Stimulated activated CD8-positive, alpha-beta memory T cell treated with anti-CD3 and anti-CD28 coated beads, Interleukin-4, amount 100 ng/mL, for 24 hours (primary cell): Measurements from ENCODE around the gene OR2AG2.

Experiments
- DNase-seq: peaks from one replicate; pipeline ENCODE4 v3.0.0-alpha.2; 2020; ENCODE audit warnings: low read depth

The OR2AG2 gene

DNA sequence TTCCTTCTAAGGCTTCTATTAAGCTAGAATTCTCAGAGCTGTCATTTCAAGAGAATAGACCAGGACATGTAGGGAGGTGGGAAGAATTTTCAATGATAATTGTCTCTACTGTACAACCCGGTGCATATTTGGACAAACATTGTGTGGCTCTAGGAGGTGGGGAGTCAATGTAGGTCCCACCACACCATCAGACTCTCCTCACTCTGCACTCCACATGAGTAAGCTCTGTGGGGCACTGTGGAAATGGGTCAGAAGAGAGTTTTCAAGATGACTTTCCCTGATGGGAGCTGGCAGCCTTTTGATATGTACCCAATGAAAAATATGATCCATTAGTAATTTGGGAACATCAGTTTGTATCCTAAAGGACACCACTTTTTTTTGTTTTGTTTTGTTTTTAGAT is 33.2 kb downstream of the OR2AG2 start:
- no peak for DNase-seq

DNA sequence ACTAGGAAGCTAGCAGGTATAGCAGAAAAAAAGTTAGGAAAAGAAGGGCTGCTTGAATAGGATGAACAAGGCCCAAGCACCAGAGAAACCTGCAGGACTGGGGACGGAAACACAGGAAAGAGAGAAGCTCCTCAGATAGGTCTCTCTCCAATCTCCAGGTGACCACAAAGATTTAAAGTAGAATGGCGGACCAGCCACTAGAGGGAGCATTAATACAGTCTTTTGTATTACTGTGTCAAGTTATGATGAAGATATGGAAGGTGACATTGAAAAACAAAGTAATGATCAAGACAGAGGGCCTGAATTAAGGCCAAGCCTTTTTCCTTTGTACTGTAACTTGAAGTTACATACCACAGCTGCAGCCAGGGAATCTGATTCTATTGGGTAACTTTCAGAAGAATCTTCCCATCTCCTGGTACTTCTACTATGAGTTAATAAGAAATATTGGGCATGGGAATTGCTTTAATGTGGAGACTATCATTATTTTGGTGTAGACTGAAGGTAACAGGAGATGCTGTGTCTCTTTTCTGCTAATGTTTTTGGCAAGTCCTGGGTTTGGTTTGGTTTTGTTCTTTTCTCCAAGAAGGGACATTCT is 33.8 kb downstream of the OR2AG2 start:
- DNase-seq, result no peak

DNA sequence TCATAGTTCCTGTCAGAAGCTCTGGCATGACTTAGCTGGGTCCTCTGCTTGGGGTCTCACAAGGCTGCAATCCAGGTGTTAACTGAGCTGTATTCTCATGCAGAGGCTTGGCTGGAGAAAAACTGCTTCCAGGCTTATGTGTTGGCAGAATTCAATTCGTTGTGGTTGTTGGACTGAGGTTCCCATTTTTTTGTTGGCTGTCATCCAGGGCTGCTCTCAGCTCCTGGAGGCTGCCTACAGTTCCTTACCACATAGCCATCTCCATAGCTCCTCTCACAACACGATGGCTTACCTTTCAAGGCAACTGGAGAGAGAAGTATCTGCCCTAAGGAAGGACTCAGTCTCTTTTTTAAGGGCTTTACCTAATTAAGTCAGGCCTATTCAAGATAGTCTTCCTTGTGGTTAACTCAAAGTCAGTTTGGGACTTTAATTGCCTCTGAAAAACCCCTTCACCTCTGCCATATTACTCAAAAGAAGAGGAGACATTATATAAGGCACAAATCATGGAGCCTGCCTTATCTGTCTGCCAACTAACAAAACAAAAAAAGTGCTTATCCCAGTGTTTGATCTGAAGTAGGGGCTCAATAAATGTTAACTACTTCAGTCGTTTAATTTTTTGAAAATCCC is 35.2 kb downstream of the OR2AG2 start:
- DNase-seq, result no peak

DNA sequence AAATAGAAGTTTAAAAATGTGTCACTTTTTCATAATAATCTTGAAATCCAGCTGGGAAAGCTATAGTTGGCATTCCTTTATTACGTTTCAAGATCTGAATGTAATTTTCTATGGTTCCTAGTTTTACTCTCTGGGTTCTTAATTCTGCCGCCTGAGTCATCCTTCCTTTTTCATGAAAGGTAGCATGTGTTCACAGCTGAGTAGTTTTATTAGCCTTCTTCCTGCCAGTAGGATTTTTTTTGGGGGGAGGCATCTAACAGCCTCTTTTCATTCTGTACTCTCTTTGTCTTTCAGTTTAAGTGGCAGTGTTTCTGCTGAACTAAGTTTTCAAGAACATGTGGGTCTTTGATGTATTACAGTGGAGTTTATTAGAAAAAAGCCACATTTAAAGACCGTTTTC is 36.5 kb downstream of the OR2AG2 start:
- DNase-seq, result no peak

DNA sequence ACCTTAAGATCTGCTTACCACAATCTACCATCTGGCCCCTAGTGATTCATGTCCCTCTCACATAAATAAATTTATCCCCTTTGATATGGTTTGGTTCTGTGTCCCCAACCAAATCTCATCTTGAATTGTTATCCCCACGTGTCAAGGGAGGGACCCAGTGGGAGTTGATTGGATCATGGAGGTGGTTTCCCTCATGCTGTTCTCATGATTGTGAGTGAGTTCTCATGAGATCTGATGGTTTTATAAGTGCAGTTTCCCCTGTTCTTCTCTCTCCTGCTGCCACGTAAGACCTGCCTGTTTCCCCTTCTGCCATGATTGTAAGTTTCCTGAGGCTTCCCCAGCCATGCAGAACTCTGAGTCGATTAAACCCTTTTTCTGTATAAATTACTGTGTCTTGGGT is 37.2 kb downstream of the OR2AG2 start:
- DNase-seq, result no peak

DNA sequence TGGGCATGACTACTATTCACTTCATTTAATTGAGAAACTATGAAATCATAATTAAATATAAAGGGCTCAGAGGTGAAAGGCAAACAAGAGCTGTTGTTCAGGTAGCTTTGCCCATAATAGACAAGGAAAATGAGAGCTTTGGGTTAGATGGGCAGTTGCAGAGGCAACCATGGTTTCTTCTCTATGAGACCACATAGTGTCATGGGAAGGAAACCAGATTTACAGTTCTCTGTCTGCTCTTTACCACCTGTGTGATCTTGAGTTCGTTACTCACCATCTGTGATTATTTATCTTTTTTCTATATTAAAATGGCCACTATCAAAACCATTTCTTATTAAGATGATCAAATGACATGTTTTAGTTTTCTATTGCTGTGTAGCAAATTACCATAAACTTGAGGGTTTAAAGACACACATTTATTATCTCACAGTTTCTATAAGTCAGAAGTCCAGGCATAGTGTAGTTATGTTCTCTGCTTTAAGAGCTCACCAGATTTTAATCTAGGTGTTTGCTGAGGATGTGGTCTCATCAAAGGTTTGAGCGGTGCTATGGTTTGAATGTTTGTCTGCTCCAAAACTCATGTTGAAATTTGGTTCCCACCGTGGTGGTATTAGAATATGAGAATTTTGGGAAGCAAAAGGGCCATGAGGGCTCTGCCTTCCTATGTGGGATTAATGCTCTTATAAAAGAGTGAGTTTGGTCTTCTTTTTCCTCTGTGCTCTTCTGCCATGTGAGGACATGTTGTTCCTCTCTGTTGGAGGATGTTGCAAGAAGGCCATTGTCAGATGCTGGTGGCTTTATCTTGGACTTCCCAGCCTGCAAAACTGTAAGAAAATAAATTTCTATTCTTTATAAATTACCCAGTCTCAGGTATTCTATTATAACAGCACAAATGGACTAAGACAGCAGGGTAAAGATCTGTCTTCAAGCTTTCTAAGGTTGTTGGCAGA is 38.2 kb downstream of the OR2AG2 start:
- DNase-seq, result no peak

DNA sequence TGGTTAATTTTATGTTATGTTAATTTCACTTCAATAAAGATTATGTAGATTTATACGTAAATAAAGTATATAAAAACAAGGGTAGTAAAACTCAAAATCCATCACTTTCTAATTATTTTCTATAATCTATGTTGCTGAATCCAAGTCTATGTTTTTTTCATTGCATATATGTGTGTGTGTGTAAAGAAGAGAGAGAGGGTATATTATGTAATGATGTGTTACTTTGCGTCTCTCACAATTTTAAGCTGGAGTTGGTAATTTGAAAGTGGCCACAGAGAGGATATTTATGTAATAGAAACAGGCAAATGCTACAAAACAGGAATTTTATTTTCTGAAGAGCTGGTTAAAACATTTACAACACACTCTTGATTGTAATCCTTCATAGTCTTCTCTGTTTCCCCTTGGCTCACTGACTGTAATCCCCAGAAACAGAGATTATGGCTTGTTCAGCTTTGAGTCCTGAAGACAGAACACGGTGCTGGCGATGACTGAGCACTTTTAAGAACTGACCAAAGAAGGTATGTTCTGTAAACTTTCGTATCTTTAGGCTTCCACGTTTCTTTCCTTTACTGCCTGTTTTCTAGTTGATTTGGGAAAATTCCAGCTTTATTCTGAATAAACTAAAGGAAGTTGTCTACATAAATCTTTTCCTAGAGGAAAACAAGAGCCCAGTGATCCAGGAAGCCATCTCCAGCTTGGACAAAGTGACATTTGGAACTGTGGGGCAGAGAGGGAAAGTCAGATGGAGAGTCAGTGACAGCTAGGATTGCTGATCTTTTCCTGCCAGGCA is 43.6 kb downstream of the OR2AG2 start:
- no peak for DNase-seq

DNA sequence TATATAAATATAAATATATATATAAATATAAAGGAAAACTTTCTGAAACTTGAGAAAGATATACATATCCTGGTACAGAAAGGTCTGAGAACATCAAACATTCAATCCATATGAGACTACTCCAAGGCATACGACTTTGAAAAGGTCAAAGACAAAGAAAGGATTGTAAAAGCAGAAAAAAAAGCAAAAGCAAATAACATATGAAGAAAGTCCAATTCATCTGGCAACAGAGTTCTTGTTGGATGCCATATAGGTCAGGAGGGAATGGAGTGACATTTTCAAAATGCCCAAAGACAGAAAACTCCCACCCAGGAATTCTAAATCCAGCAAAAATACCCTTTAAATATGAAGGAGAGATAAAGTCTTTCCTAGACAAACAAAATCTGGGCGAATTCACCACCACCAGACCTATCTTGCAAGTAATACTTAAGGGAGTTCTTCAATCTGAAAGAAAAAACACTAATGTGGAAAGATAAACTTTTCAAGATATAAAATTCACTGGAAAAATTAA is 46.3 kb downstream of the OR2AG2 start:
- DNase-seq, result no peak

DNA sequence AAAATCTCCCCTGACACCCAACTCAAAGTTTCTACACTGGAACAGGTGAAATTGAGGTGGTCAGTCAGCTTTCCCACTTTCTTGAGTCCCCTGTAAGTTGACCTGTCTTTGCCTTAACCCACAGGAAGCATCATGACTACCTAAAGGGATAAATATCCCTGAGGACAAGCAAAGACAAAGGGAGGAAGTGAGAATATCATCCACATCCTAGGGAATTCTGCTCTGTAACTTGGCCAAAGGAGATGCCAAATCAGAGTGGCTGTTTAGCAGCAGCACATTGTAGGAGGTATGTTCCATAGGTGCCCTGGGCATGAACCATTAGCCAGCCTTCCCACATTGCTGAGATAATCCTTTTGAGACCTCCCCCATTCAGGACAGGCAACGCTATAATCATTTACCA is 47.8 kb downstream of the OR2AG2 start:
- DNase-seq, result no peak

DNA sequence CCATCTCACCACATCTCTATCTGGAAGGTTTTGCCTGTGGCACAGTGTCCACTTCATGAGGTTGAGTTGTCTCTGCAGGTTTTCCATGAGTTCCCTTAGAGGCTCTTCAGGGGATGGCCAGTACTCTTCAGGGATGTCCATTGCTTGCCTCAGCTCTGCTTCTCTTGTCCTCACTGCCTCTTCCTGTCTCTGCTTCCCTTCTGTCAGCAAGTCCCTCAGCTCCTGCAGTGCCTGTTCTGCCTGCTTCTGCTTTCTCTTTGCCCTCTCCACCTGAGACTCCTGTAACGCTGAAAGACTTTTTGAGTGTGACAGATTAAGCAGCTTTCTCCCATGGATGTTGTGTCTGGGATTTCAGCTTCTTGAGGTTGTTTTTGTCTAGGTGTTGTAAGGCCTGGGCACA is 50.4 kb downstream of the OR2AG2 start:
- no peak for DNase-seq

DNA sequence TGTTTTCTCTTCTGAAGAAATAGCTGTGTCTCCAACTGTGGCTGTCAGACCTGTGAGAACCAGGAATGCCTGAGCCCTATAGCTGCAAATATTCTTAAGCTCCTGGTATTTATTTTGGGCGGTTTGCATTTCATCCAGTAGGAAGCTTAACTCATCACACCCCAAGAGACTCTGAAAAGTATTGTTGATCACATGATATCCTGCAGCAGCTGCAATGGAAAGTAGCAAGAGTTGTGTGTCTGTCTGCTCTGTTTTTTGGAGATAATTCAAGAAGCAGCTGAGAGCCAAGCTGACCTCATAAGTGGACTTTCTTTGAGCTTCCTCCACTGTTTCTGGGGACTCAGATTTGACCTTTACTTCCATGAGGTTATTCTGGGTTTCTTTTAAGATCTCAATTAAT is 52.2 kb downstream of the OR2AG2 start:
- no peak for DNase-seq

DNA sequence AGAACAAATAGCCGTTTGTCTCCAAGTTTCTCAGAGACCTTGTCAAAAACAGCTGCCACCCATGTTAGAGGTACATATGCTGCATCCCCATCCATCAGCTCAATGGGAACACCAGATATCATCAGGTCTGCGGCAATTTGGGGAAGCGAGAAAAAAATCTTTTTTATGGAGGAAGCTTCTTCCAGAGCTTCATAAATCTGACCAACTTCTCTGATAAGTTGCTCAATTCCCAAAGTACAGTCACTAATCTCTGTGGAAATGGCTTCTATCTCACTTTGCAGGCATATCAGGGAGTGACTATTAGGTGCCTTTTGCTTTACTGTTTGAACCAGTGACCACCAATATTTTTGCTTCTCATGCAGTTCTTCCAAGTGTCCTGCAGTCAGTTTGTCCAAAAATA is 54.4 kb downstream of the OR2AG2 start:
- no peak for DNase-seq
